SK-N-SH (cell line): ENCODE data around the gene TM9SF4.

Source experiments
- CTCF ChIP-seq: fragments of 200-600 bp; sonication (generic); IDR thresholded peaks from 2 replicates; pipeline ENCODE4 v1.6.1; 2017; ENCODE audit warnings: antibody characterized with exemption, mild to moderate bottlenecking, moderate library complexity
- EP300 ChIP-seq, 2 experiments: IDR thresholded peaks; 2 replicates each; pipeline versions ENCODE4 v1.4.0 to v1.6.1; 2012; ENCODE audit warnings: borderline replicate concordance in 1 of 2, low read depth in 1 of 2, low read length in 1 of 2
- EZH2phosphoT487 ChIP-seq: fragments of 200-600 bp; sonication (generic); IDR thresholded peaks from 2 replicates; pipeline ENCODE4 v1.6.1; 2017; ENCODE audit warnings: low read depth, mixed run types, mild to moderate bottlenecking, antibody characterized with exemption, moderate library complexity, borderline replicate concordance
- JUND ChIP-seq: IDR thresholded peaks from 2 replicates; pipeline ENCODE4 v1.4.0; 2012
- RXRA ChIP-seq: IDR thresholded peaks from 2 replicates; pipeline ENCODE4 v1.4.0; 2012; ENCODE audit warnings: low read depth, mild to moderate bottlenecking, borderline replicate concordance
- TEAD4 ChIP-seq: IDR thresholded peaks from 2 replicates; pipeline ENCODE4 v1.4.0; 2012; ENCODE audit warnings: mild to moderate bottlenecking, borderline replicate concordance; ENCODE audit not compliant: insufficient read depth

- TF ChIP-seq EP300 (IDR thresholded peaks at IDR 0.05; ENCODE audit: borderline replicate concordance in 1 of 2, low read depth in 1 of 2, low read length in 1 of 2) (no peak), EZH2phosphoT487 (no peak), TEAD4 (no peak), RXRA (no peak), CTCF (no peak), JUND (no peak)
Measured at GRCh38 chr20:32139947-32140346, 30.4 kb downstream of the TM9SF4 start.
